HG02870 (cell line): ENCODE measurements around the gene ADORA2A.

Source experiments
- ATAC-seq: cut with Tn5 transposase; IDR thresholded peaks from one replicate; pipeline ENCODE4 v1.9.1; 2021; ENCODE audit warnings: mild to moderate bottlenecking, moderate library complexity; ENCODE audit not compliant: unreplicated experiment

ADORA2A gene

GRCh38 chr22:24417200-24417599 is 10.2 kb upstream of the ADORA2A start:
- no peak for ATAC-seq

DNA sequence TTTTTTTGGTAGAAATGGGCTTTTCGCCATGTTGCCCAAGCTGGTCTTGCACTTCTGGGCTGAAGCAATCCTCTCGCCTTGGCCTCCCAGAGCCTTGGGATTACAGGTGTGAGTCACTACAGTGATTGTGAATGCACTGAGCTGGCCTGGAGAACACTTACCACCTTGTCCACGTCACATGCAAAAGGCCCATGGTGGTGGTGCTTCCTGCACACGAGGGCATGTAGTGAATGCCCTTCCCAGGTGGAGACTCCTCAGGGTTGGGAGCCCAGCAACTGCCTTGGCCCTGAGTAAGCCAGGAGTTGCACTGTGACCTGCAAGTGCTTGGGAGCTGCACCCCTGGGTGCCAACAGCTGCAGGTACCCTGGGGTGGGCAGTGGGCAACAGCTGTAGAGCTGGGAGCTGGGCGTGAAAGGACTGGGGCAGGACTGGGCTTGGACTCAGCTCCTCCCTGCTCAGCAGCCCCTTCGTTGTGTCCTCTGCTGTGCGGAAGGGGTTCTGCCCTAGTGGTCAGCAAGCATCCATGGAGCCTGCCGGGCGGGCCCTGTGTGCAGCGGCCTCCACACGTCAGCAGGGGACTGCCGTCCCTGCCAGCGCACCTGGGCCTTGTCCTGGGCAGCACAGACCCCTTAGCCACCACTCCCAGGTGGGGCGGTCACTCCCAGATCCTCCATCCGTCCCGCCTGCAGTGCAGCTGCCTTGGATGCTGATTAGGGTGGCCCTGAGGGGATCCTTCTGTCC is 9.3 kb upstream of the ADORA2A start:
- no peak for ATAC-seq

GRCh38 chr22:24418786-24419474 is 8.5 kb upstream of the ADORA2A start:
- no peak for ATAC-seq

DNA sequence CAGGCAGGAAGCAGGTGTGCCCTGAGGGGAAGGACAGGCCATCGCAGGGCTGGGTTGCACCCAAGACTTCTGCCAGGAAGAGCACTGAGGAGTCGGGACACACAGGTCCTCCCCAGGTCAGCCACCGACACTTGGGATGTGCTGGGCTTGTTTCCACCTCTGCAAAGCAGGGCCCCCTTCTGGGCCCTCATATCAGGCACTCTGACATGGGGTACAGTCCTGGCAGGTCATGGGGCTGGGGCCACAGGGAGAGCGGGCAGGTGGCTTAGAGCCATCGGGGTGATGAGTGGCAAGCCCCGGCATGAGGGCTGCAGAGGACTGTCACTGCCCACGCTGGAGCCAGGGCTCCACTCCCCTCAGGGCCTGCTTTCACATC is 7.9 kb upstream of the ADORA2A start:
- ATAC-seq: no peak

DNA sequence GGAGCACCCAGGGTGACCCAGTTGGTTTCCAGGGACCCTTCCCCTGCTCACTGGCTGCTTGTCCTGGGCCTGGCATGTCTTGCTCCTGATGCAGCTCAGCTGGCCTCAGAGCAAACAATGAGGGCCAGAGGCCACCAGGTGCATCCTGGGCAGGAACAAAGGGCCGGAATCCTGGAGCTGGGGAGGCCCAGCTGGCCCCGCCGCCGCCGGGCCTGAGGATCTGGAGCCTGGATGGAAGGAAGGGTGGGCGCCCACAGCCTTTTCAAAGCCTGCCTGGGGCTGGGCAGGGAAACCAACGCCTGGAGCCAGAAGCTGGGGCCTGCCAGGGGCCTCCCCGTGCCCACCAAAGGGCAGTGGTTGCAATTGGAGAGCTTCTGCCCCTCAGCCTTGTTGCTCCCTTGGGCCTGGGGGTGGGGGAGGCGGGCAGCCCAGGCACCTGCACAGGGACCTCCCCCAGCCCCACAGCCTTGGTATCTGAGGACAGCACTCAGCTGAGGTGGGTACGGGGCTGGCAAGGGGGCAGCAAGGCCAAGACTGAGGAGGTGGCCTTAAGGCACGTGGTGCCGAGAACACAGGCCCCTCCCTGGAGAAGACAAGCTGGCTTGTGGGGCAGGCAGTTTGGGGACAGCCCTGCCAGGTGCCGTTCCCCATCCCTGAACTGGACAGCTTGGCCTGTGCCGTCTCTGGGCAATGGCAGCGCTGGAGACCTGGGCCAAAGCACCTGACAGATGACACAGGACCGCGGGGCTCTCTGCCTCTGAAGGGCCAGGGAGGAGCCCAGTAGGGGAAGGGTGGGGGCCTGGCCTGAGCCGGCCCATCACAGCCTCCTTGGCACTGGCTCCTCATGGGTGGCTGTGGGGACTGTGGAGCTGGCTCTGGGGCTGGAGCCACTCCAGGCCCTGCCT is 7.1 kb upstream of the ADORA2A start:
- no peak for ATAC-seq

- ATAC-seq: no peak
Measured at GRCh38 chr22:24420977-24421343, 6.4 kb upstream of the ADORA2A start.

DNA sequence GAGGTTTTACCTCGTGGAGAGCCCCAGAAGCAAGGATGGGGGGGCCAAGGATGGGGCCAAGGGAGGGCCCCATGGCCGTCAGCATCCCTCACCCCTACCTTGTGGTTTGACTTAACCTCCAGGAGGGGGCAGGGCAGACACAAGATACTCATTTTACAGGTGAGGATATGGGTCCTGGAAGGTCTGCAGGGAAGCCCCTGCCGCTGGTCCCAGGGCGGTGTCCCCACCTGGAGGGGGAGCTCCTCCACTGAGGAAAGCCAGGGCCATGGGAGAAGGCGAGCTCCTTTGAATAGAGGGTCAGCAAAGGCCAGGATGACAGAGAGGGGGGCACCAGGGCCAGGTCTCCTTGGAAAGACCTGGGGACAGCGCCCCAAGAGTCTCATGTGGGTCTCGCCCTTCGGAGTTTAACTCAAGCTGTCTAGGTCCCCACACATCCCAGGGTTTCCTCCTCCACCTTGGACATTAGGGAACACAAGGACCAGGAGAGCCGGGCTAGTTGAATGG is 5.9 kb upstream of the ADORA2A start:
- ATAC-seq: no peak

- no peak for ATAC-seq
Measured at GRCh38 chr22:24422102-24422665, 5.2 kb upstream of the ADORA2A start.

DNA sequence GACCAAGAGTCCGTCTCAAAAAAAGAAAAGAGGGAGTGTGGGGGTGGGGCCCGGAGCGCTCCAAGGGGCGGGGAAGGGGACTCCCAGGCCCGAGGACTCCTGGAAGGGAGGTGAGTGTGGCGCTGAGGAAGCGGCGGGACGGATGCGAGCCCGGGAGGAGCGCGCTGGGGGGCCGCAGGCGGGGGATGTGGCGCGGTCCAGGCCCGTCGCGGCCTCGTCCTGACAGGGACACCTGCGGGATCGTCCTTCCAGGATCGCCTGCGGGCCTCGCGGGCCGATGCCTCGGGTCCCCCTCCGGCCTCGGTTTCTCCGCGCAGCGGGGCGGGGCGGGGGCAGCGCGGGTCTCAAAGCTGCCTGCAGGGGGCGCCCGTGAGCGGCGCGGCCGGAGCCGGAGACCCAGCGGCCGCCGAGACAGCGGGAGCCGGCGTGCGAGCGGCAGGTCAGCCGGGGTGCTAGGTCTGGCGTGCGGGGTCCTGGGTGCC is 3.8 kb upstream of the ADORA2A start:
- ATAC-seq: no peak

- no peak for ATAC-seq
Measured at GRCh38 chr22:24424001-24424900, 3.1 kb upstream of the ADORA2A start.

- no peak for ATAC-seq
Measured at GRCh38 chr22:24424901-24425775, 2.3 kb upstream of the ADORA2A start.

DNA sequence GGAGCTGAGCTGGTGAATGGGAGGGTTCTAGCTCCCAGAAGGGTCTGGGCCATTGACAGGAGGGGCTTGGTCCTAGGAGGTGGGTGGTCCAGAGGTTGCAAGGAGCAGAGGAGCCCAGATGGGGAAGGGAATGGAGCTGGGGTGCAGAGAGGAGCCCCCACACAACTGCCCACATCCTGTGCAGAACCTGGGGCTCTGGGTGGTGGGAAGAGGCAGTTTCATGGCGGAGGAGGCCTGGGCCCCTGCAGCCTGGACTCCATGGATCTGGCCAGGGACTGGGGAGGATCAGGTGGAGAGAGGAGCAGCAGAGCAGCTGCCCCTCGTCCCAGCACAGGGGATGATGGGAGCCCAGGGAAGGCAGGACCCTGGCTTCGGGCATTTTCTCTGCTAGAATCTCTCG is 963 bp upstream of the ADORA2A start:
- no peak for ATAC-seq

- ATAC-seq: no peak
Measured at GRCh38 chr22:24426851-24427499, 424 bp upstream of the ADORA2A start.

DNA sequence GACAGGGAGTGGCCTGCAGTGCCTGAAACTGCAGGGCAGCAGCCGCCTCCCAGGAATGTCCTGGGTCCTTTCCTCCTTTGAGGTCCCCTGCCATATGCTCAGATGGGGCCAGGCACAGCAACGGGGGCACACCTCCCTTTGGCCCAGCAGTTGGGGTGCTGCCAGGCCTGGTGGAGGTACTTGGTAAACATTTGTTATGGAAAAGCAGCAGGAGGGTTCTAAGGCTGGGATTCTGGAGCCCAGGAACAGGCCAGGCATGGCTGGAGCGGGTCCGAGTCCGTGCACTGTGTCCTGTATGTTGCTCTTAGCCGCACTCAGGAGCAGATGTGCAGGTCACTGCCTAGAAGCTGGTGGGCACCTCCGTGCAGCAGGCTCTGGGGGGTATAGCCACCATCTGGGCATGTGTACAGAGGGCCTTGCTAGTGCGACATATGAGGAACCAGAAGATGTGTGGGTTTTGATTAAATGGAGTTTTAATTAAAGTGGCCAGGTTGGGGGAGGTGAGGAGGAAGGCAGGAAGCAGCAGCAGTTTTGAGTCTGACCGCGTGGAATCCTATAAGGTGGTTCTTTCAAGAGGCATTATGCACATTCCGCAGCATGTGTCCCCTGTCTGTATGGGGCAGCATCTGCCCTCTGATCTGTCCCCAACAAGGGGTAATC is 1.5 kb downstream of the ADORA2A start:
- no peak for ATAC-seq

DNA sequence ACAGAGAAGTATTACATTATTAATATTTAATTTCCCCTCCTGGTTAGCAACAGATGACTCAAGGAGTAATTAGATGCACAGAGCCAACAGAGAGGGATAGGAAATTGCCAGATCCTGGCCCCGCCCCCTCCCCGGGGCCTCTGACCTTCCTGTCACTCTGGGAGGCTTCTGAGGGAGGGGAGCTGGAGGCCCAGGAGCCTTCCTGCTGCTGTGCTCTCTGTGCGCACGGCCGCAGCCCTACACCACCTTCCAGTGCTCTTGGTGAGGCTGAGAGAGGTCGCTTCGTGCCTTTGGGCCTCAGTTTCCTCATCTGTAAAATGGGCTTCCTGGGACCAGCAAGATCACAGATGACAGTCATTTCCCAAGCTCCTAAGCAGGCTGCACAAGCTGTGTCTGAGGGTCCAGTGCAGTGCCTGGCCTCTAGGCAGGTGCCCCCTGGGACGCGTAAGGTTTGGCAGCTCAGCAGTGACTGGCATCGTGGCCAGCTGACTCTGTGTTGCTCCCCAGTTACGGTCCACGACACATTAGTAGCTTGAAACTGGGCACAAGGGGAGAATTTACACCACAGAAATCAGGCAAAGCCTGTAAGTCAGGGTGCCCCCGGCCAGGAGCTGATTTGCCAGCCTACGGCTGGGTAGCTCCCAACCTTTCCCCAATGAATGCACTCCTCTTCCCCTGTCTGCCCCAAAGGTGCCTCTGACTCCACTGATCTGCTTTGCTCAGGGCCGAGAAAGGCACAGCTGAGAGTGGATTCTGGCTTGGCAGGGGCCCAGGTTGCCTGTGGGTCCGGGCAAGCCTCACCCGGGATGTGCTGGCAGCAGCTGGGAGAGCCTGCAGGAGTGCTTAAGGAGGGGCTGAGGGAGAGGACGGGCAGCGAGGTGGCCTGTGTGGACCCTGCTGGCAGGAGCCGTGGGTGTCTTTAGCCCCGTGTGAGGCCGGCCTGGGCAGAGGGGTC is 2.3 kb downstream of the ADORA2A start:
- no peak for ATAC-seq

DNA sequence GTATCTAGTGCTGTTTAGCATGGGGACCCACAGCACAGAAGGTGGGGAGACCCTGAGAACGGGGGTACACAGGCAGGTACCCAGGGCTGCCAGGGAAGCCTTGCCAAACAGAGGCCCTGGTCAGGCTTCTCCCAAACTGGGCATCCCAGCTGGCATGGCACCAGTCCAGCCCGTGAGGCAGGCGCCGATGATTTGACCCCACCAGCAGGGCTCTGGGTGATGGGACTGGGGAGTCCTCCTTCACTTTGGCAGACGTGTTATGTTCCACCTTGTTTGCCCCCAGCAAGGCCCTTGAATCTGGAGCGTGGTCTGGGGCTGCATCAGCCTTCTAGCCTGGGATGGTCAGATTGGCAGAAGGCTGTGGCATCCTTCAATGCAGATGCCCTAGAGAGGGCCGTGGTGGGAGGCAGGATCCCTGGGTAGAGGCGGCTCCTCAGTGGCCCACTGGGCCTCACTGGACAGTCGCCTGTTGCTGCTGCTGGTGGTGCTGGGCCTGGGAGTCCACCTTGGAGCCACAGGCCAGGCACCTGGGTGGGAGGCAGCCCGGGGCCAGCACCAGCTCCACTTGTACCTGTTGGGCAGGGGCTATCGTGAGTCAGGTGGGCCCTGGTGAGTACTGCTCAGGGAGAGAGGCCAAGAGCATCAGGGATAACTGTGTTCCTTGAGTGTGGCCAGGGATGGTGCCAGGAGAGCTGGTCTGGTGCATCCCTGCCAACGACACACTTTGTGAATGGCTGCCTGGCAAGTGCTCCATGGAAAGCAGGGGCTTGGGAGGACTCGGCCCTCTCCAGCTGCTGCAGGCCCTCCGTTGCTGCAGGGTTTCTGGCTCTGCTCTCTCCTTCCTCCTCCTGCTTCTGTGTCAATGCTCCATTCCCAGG is 3.3 kb downstream of the ADORA2A start:
- no peak for ATAC-seq
